Calu3 (cell line): ENCODE data around the gene ITPR2. TPM values are rescaled to one million over a fixed set of nuclear protein-coding genes. Genes with fewer than 3 reads are reported as not detected.

Experiments
- BruUV-seq: library from RNA; stranded (reverse); fragments of 400-500 nt; replicated peaks from 2 replicates; lab custom pipeline; 2021; lab: Mats Ljungman, UMichigan
- CTCF ChIA-PET: fragments of 300-600 bp; sonication (Branson Sonifier 250); formaldehyde crosslinking; loops from one replicate; lab custom pipeline; 2022; ENCODE audit warnings: antibody characterized with exemption; lab: Charles Lee
- DNase-seq: peaks from one replicate; pipeline ENCODE4 v3.0.0; 2022
- H3K27ac Mint-ChIP-seq: one replicate; pipeline ENCODE4 v1.8.0; 2022; ENCODE audit warnings: mixed read lengths; ENCODE audit not compliant: unreplicated experiment
- H3K27me3 Mint-ChIP-seq: one replicate; pipeline ENCODE4 v1.8.0; 2022; ENCODE audit warnings: mixed read lengths; ENCODE audit not compliant: unreplicated experiment
- H3K36me3 Mint-ChIP-seq: one replicate; pipeline ENCODE4 v1.8.0; 2022; ENCODE audit warnings: mild to moderate bottlenecking, moderate library complexity, mixed read lengths; ENCODE audit not compliant: insufficient read depth, unreplicated experiment
- H3K4me1 Mint-ChIP-seq: one replicate; pipeline ENCODE4 v1.8.0; 2022; ENCODE audit warnings: mild to moderate bottlenecking, low read depth, mixed read lengths; ENCODE audit not compliant: unreplicated experiment
- H3K4me3 Mint-ChIP-seq: one replicate; pipeline ENCODE4 v1.8.0; 2022; ENCODE audit warnings: mild to moderate bottlenecking, low read depth, moderate library complexity, mixed read lengths; ENCODE audit not compliant: unreplicated experiment
- H3K9me3 Mint-ChIP-seq: one replicate; pipeline ENCODE4 v1.8.0; 2022; ENCODE audit warnings: low read depth, mixed read lengths; ENCODE audit not compliant: unreplicated experiment
- CTCF ChIP-seq: fragments of 200-600 bp; IDR thresholded peaks from one replicate; pipeline ENCODE4 v1.8.0; 2022; ENCODE audit warnings: antibody characterized with exemption; ENCODE audit not compliant: unreplicated experiment
- intact Hi-C: fragments of 100-400 bp; cut with micrococcal nuclease; formaldehyde crosslinking; loops from one replicate; pipeline ENCODE4 v1.10.0; 2022; ENCODE audit not compliant: unreplicated experiment
- total RNA-seq: library from RNA; stranded (reverse); gene quantifications from 2 replicates; pipeline ENCODE4 v1.2.3, GENCODE V29; 2022

ITPR2 gene
- total RNA-seq, 1 experiment from 2014 or later, result 2.5 TPM

- no peak overlapping the region for H3K4me3 Mint-ChIP-seq
- no TSS peak for BruUV-seq
- H3K9me3 Mint-ChIP-seq, result no peaks in the 10 kb centered on the region
- no peak for TF ChIP-seq CTCF
- peak; percentile 41 for DNase-seq
- H3K27ac Mint-ChIP-seq, result no peak overlapping the region
- peaks cover 8% of the 10 kb centered on the region for H3K4me1 Mint-ChIP-seq
- CTCF ChIA-PET, result no interaction called here
- H3K36me3 Mint-ChIP-seq, result no peaks in the 10 kb centered on the region
- intact Hi-C loops, result no loop called here
- no peaks in the 10 kb centered on the region for H3K27me3 Mint-ChIP-seq
These were observed 196.2 kb downstream of the ITPR2 start for GRCh38 chr12:26636710-26637328.

- no peak for DNase-seq
- no peaks in the 10 kb centered on the region for H3K36me3 Mint-ChIP-seq
- H3K27ac Mint-ChIP-seq, result no peak overlapping the region
- no peaks in the 10 kb centered on the region for H3K9me3 Mint-ChIP-seq
- intact Hi-C loops, result no loop called here
- CTCF ChIA-PET, result no interaction called here
- H3K4me1 Mint-ChIP-seq, result peaks cover 20% of the 10 kb centered on the region
- BruUV-seq, result no TSS peak
- H3K27me3 Mint-ChIP-seq, result no peaks in the 10 kb centered on the region
- no peak overlapping the region for H3K4me3 Mint-ChIP-seq
- no peak for TF ChIP-seq CTCF
These were observed 199.3 kb downstream of the ITPR2 start for GRCh38 chr12:26633591-26634210.

GRCh38 chr12:26632756-26633155 lies 200.2 kb downstream of the ITPR2 start:
- no peak for DNase-seq
- TF ChIP-seq CTCF, result no peak
- Mint-ChIP-seq H3K36me3 (no peaks in the 10 kb centered on the region), H3K27me3 (no peaks in the 10 kb centered on the region), H3K9me3 (no peaks in the 10 kb centered on the region), H3K4me3 (no peak overlapping the region), H3K27ac (no peak overlapping the region), H3K4me1 (peaks cover 20% of the 10 kb centered on the region)
- BruUV-seq, result no TSS peak
- intact Hi-C loops, result no loop called here
- CTCF ChIA-PET, result interaction anchor here (0.7 kb wide), 1 partner anchor 74 kb away, joined by 5 read pairs; no protein-coding TSS in a partner anchor

GRCh38 chr12:26631846-26632245 lies 201.1 kb downstream of the ITPR2 start:
- no peak for TF ChIP-seq CTCF
- CTCF ChIA-PET, result no interaction called here
- BruUV-seq, result no TSS peak
- Mint-ChIP-seq H3K4me3 (no peak overlapping the region), H3K27me3 (no peaks in the 10 kb centered on the region), H3K36me3 (no peaks in the 10 kb centered on the region), H3K4me1 (peaks cover 15% of the 10 kb centered on the region), H3K27ac (no peak overlapping the region), H3K9me3 (no peaks in the 10 kb centered on the region)
- intact Hi-C loops, result no loop called here
- no peak for DNase-seq
